Adipocyte (in vitro differentiated cells): ENCODE measurements around the gene AOPEP.
A peak's percentile ranks its signal among the peaks of the same experiment; 100 is the strongest.

Source experiments
- DNase-seq: peaks from one replicate; pipeline ENCODE4 v3.0.0-alpha.2; 2015; ENCODE audit warnings: low read depth
- H3K27me3 ChIP-seq: replicated peaks from 2 replicates; pipeline ENCODE4 v1.7.0; 2013; ENCODE audit warnings: mild to moderate bottlenecking, low read length, moderate library complexity; ENCODE audit not compliant: control insufficient read depth, insufficient read depth
- H3K36me3 ChIP-seq: 2 replicates; pipeline ENCODE4 v1.7.0; 2013; ENCODE audit warnings: low read length, mild to moderate bottlenecking, moderate library complexity; ENCODE audit not compliant: control insufficient read depth, insufficient read depth, severe bottlenecking
- H3K4me1 ChIP-seq: 2 replicates; pipeline ENCODE4 v1.7.0; 2013; ENCODE audit warnings: mild to moderate bottlenecking, low read length, moderate library complexity; ENCODE audit not compliant: control insufficient read depth, insufficient read depth
- H3K4me3 ChIP-seq: 2 replicates; pipeline ENCODE4 v1.7.0; 2013; ENCODE audit warnings: mild to moderate bottlenecking, low read length, moderate library complexity
- H3K9ac ChIP-seq: 2 replicates; pipeline ENCODE4 v1.7.0; 2013; ENCODE audit warnings: mild to moderate bottlenecking, low read length, moderate library complexity
- H3K9me3 ChIP-seq: 2 replicates; pipeline ENCODE4 v1.7.0; 2013; ENCODE audit warnings: mild to moderate bottlenecking, low read length, moderate library complexity; ENCODE audit not compliant: control insufficient read depth

Gene AOPEP

DNA sequence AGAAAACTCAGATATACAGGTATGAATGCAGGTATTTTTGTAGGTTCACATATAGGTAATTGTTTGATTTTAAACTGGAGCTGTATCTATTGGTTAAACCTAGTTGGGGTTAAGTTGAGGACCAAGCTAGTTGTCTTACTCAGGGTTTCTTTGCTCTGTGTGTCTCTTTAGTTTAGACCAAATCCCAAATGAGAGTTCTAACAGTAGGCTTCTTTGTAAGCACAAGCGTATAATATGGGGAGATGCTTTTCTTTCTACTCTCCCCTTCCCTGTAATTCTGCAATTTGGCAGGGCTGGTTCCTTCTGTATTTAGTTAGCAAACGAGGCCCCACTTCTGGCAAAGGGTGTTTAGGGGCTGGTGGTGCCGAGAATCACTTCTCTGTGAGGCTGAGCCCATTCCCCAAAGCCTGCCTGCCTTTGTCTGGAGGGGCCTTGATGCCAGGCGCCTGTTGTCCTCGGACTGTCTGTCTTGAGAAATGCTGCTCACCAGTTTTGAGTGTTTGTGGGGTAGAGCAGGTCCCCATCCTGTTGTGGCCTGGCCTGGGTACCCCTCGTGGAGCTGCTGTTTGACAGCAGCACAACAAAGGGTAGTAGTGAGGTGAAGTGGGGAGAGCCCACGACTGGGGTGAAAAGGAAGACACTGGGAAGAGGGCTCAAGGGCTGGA is 331.8 kb downstream of the AOPEP start:
- Histone ChIP-seq H3K36me3 (peaks cover 15% of the 10 kb centered on the region), H3K9ac (no peak overlapping the region), H3K4me3 (no peak overlapping the region), H3K27me3 (no peaks in the 10 kb centered on the region), H3K4me1 (peaks cover 38% of the 10 kb centered on the region), H3K9me3 (no peaks in the 10 kb centered on the region)
- no peak for DNase-seq

DNA sequence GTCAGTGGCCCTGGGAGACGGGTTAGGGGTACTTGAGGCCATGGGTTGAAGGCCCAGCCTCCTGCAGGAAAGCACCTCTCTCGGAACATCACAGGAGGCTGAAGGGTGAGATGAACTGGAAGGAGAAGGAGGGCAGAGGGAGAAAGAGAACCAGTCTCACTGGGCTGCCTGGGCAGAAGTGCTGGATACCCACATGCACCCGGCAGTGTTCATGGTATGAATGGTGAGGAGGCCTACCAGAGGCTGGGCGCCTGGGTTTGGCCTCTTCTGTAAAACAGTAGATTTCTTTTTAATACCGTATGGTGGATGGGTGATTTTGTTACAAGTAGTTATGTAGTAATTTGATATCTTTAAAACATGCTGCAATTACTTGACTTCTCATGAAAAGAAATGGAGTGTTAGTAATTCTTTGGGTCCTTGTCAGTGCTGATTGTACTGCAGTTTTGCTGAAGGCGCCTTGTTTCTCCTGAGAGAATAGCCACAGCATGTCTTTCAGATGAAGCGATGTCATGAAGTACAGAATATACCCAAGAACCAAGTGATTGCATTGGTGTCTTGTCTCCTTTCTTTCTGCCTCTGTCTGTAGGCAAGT is 332.4 kb downstream of the AOPEP start:
- Histone ChIP-seq H3K4me1 (peaks cover 32% of the 10 kb centered on the region), H3K4me3 (no peak overlapping the region), H3K9me3 (no peaks in the 10 kb centered on the region), H3K27me3 (no peaks in the 10 kb centered on the region), H3K36me3 (peaks cover 21% of the 10 kb centered on the region), H3K9ac (no peak overlapping the region)
- peak; percentile 66 for DNase-seq

DNA sequence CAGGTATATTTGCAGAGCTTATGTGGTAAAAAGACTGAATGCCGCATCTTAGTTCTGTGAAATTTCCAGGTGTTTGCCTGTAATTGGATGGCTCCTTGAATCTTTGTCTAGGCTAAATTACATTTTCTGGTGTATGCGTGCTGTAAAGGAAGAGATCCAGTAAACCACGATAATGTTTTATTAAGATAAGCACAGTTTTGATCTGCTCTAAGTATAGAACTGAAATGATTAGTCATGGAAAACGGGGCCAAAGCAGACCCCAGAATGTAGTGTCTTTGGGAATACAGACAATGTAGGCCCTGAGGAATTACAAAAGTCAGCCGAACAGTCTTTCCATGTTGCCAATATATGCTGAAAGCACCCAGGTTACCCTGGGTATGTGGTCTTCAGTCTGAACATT is 333.7 kb downstream of the AOPEP start:
- H3K36me3 ChIP-seq, result peaks cover 27% of the 10 kb centered on the region
- H3K9me3 ChIP-seq, result no peaks in the 10 kb centered on the region
- H3K27me3 ChIP-seq, result no peaks in the 10 kb centered on the region
- DNase-seq, result no peak
- H3K4me1 ChIP-seq, result peaks cover 21% of the 10 kb centered on the region
- no peak overlapping the region for H3K4me3 ChIP-seq
- H3K9ac ChIP-seq, result no peak overlapping the region

DNA sequence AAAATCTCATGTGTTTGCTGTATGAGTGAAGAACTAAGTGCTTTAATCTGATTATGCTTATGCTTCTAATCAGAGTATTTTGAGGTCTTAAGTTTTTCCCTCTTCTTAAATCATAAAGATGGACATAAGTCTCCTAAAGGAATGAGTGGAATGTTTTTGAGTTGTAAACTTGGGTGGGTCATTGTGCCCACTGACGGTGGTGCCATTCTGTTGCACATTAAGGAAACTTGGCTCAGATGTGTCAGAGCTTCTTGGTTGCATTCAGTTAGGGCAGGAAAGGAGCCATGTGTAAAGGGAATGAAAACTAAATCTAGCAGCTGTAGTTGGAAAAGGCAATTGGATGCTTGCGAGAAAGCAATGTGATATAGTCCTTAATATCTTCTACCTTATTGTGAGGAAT is 334.4 kb downstream of the AOPEP start:
- no peak overlapping the region for H3K4me3 ChIP-seq
- DNase-seq, result no peak
- no peaks in the 10 kb centered on the region for H3K27me3 ChIP-seq
- peaks cover 33% of the 10 kb centered on the region for H3K36me3 ChIP-seq
- H3K9me3 ChIP-seq, result no peaks in the 10 kb centered on the region
- H3K4me1 ChIP-seq, result peaks cover 14% of the 10 kb centered on the region
- no peak overlapping the region for H3K9ac ChIP-seq

DNA sequence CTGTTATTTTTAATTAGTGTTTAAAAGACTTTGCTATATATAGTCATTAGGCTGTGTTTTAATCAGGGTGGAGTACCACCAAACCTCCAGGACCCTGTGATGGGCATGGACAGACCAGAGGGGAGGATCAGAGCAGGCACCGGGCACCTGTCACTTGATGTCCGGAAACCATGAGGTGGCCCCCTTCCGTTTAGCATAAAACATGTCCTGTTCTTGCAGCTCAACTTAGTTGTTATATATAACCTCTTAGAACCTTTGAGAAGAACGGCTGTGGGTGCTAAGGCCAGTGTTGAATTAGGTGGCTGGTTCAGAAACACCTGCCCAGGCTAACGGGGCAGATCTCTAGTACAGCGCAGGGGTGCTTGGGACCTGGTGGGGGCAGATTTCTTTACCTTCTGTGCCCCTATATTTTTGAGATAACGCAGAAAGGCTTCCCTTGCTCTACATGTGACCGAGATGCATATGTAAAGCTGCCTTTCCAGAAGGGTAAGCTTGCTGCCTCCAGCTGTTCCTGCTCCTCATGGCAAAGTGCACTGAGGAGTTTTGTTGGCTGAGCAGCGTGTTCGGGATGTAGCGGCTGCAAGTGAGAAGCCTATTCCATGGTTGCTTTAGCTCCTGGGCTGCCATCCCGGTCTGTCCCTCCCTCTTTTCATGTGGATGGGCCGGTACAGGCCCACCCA is 335.6 kb downstream of the AOPEP start:
- Histone ChIP-seq H3K4me1 (peaks cover 2% of the 10 kb centered on the region), H3K4me3 (no peak overlapping the region), H3K9me3 (no peaks in the 10 kb centered on the region), H3K36me3 (peaks cover 45% of the 10 kb centered on the region), H3K9ac (no peak overlapping the region), H3K27me3 (no peaks in the 10 kb centered on the region)
- no peak for DNase-seq

DNA sequence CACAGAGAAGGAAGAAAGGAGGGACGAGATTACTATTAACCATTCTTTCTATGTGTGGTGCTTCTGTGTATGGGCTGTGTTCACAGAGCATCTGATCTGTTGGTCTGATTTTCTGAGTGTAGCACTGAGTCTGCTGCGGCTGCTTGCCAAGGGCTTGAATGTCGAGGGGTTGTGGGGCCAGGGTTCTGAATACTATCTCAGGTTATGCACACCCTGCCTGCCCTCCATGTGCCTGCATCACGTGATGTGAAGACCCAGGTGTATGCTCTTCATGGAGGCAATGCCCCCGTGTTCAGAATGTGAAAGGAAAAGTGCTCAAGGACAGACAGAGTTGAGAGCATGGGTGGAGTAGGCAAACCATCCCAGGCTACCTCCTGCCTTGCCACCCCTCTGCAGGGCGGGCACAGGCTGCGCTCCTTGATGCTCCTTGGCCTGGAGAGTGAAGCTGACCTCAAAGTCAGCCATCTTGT is 336.1 kb downstream of the AOPEP start:
- Histone ChIP-seq H3K4me1 (no peaks in the 10 kb centered on the region), H3K9me3 (no peaks in the 10 kb centered on the region), H3K27me3 (no peaks in the 10 kb centered on the region), H3K4me3 (no peak overlapping the region), H3K9ac (no peak overlapping the region), H3K36me3 (peaks cover 51% of the 10 kb centered on the region)
- DNase-seq, result no peak

DNA sequence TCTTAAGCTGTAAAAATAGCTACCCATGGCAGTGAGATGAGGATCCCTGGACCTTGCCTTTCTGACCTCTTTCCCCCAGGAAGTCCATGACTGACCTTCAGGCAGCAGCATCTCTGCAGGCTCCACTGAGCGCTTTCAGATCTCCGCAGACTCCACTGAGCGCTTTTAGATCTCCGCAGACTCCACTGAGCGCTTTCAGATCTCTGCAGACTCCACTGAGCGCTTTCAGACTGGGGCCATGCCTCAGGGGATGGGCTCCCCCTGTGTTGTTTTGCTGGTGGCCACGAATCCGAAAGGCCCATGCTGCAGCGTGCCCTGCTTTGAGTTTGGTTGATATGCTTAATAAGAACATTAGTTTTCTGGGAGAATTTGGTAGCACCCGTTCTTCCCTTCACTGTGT is 336.8 kb downstream of the AOPEP start:
- no peaks in the 10 kb centered on the region for H3K9me3 ChIP-seq
- no peaks in the 10 kb centered on the region for H3K4me1 ChIP-seq
- H3K9ac ChIP-seq, result no peak overlapping the region
- DNase-seq, result no peak
- H3K4me3 ChIP-seq, result no peak overlapping the region
- H3K36me3 ChIP-seq, result peaks cover 56% of the 10 kb centered on the region
- H3K27me3 ChIP-seq, result no peaks in the 10 kb centered on the region

DNA sequence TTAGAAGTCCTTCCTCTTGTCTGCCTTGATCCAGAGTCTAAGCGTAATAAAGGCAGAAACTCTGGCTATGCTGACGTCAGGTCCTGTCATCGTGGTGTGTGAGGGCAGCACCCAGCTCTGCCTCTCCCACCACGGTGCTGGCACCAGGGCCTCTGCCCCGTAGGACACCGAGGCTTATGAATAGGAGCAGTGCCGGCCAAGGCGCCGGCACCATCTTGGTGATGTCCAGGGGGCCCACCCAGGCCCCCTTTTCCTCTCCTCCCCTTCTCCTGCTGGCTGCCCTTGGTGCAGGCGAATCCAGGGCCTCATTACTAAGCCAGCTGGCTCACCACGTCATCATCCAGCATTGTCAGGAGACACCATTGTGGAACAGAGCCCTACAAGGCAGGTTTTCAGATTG is 338.7 kb downstream of the AOPEP start:
- Histone ChIP-seq H3K36me3 (peaks cover 69% of the 10 kb centered on the region), H3K4me1 (no peaks in the 10 kb centered on the region), H3K4me3 (no peak overlapping the region), H3K9ac (no peak overlapping the region), H3K27me3 (no peaks in the 10 kb centered on the region), H3K9me3 (no peaks in the 10 kb centered on the region)
- no peak for DNase-seq

DNA sequence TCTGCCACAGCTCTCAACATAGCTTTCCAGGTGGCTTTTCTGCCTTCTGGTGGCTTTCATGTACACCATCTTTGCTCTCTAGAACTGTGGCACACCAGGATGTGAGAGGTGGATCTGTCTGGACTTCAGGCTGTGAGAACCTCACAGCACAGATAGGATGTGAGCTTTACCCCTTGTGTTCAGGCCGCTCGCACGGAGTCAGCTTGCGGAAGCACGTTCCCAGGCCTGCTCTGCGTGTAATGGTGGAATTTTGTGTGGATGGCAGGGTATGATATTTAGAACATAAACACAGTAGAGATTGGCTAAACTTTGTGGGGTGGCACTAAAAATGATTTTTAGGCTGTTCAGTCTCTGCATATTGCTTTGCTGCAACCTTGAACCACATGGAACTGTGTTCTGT is 340.6 kb downstream of the AOPEP start:
- no peak for DNase-seq
- no peak overlapping the region for H3K9ac ChIP-seq
- no peaks in the 10 kb centered on the region for H3K9me3 ChIP-seq
- no peaks in the 10 kb centered on the region for H3K27me3 ChIP-seq
- H3K4me3 ChIP-seq, result no peak overlapping the region
- H3K36me3 ChIP-seq, result peaks cover 66% of the 10 kb centered on the region
- H3K4me1 ChIP-seq, result no peaks in the 10 kb centered on the region

DNA sequence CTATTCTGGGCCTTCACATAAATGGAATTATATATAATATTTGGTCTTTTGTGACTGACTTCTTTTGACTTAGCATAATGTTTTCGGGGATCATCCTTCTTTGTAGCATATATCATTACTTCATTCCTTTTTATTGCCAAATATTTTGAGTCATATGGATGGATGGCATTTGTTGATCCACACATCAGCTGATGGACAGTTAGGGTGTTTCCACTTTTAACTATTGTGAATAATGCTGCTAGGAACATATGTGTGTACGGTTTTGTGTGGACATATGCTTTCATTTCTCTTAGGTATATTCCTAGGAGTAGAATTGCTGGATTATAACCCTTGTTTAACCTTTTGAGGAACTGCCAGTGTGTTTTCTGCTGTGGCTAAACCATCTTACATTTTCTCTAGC is 341.4 kb downstream of the AOPEP start:
- Histone ChIP-seq H3K4me3 (no peak overlapping the region), H3K27me3 (no peaks in the 10 kb centered on the region), H3K4me1 (no peaks in the 10 kb centered on the region), H3K9me3 (no peaks in the 10 kb centered on the region), H3K9ac (no peak overlapping the region), H3K36me3 (peaks cover 59% of the 10 kb centered on the region)
- peak; percentile 46 for DNase-seq

DNA sequence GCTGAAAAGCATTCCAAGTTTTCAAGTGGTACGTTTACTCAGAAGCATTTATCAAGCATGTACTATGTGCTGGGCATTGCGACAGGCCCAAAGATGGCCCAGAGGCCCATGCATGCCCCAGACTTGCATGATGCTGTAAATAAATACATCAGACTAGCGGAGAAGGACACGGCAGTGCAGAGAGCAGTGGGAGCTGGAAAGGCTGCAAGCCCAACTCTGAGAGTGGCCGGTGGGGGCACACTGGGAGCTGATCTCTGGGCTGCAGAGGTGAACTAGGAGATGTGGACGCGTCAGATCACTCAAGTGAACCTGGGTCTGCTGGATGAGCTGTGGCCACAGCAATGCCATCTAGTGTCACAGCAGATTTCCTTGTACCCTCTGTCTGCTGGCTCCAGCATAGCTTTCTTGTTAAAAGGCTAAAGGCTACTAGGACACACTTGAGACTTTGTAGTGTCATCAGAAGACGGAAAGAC is 344.1 kb downstream of the AOPEP start:
- DNase-seq, result no peak
- Histone ChIP-seq H3K9ac (no peak overlapping the region), H3K4me1 (no peaks in the 10 kb centered on the region), H3K36me3 (peaks cover 56% of the 10 kb centered on the region), H3K27me3 (no peaks in the 10 kb centered on the region), H3K9me3 (no peaks in the 10 kb centered on the region), H3K4me3 (no peak overlapping the region)
